GM12891 (cell line): ENCODE measurements around the gene B3GNT7.

Source experiments
- POLR2A ChIP-seq: IDR thresholded peaks from 2 replicates; pipeline ENCODE4 v1.6.1; 2011; ENCODE audit warnings: low read depth, low read length, control low read depth
- POLR2AphosphoS5 ChIP-seq: IDR thresholded peaks from 2 replicates; pipeline ENCODE4 v1.6.1; 2011; ENCODE audit warnings: low read depth, low read length, control low read depth
- POU2F2 ChIP-seq: IDR thresholded peaks from 2 replicates; pipeline ENCODE4 v1.6.1; 2011; ENCODE audit warnings: low read depth, mild to moderate bottlenecking, control low read depth, low read length, moderate library complexity
- SPI1 ChIP-seq: IDR thresholded peaks from 2 replicates; pipeline ENCODE4 v1.6.1; 2011; ENCODE audit warnings: low read depth, low read length, control low read depth
- TAF1 ChIP-seq: IDR thresholded peaks from 2 replicates; pipeline ENCODE4 v1.6.1; 2011; ENCODE audit warnings: low read depth, low read length, control low read depth

DNA sequence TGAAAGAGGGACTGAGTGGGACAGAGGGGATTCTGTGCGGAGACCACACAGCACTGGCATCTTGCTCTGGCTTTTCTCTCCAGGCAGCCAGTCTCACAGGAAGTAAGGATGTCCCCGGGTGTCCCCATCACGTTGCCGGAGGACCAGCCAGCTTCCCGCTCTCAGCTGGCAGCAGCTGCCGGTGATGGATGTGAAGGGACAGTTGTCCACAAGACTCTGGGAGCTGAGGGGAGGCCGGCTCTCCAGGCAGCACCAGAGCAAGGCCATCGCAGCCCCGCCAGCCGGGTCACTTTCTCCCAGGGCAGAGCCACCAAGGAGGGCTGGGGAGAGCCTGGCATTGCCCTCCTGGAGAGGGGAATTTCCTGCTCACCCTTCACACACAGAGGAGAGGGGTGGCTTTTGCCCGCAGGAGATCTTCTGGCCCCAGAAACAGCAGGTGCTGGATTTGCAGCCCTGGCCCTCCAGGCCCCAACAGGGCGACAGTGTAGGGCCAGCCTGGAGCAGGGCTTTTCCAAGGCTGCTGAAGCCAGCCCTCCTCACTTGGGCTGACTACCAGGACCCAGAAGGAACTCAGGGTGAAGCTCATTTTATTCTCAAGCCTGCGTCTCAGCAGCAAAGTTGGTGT, 24.0 kb upstream of the B3GNT7 start:
- TF ChIP-seq POLR2AphosphoS5 = no peak
- TF ChIP-seq POLR2A = no peak
- no peak for TF ChIP-seq TAF1
- no peak for TF ChIP-seq POU2F2
- TF ChIP-seq SPI1 = no peak
